ENCODE results near the gene MYLIP. TPM values are rescaled to one million over a fixed set of nuclear protein-coding genes. Genes with fewer than 3 reads are reported as not detected.

Gene MYLIP
- total RNA-seq, 1 donor from 2014 or later, result 13.5 TPM

DNA sequence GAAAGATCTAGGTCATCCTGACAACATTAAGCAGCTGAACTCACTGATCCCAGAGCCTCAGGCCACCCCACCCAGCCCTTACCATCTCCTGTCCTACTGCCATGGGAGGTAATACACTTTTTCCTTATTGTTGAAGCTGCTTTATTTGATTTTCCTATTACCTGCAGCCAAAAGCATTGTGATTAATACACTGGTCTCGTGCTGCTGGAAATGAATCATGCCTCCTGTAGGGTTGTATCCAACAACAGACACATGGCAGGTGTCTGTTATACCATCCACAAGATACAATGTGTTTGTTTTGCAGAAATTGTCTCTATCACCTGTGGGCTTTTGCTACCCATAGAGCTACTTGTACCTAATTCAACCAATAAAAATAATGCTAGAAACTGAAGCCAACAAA is 34.2 kb downstream of the MYLIP start:
- no peaks in the 10 kb centered on the region for H3K27me3 ChIP-seq (ENCODE audit: low read depth)
- no peaks in the 10 kb centered on the region for H3K9me3 ChIP-seq (replicated peaks)
- no peak overlapping the region for H3K4me3 ChIP-seq
- no peak overlapping the region for H3K27ac ChIP-seq (replicated peaks)
- TF ChIP-seq, protein P1, sequence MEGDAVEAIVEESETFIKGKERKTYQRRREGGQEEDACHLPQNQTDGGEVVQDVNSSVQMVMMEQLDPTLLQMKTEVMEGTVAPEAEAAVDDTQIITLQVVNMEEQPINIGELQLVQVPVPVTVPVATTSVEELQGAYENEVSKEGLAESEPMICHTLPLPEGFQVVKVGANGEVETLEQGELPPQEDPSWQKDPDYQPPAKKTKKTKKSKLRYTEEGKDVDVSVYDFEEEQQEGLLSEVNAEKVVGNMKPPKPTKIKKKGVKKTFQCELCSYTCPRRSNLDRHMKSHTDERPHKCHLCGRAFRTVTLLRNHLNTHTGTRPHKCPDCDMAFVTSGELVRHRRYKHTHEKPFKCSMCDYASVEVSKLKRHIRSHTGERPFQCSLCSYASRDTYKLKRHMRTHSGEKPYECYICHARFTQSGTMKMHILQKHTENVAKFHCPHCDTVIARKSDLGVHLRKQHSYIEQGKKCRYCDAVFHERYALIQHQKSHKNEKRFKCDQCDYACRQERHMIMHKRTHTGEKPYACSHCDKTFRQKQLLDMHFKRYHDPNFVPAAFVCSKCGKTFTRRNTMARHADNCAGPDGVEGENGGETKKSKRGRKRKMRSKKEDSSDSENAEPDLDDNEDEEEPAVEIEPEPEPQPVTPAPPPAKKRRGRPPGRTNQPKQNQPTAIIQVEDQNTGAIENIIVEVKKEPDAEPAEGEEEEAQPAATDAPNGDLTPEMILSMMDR (IDR thresholded peaks at IDR 0.05; ENCODE audit: borderline replicate concordance), result no peak
- intact Hi-C loops (cut with micrococcal nuclease), result no loop called here
- no peak for DNase-seq
- no peaks in the 10 kb centered on the region for H3K36me3 ChIP-seq
- peaks cover 2% of the 10 kb centered on the region for H3K4me1 ChIP-seq

DNA sequence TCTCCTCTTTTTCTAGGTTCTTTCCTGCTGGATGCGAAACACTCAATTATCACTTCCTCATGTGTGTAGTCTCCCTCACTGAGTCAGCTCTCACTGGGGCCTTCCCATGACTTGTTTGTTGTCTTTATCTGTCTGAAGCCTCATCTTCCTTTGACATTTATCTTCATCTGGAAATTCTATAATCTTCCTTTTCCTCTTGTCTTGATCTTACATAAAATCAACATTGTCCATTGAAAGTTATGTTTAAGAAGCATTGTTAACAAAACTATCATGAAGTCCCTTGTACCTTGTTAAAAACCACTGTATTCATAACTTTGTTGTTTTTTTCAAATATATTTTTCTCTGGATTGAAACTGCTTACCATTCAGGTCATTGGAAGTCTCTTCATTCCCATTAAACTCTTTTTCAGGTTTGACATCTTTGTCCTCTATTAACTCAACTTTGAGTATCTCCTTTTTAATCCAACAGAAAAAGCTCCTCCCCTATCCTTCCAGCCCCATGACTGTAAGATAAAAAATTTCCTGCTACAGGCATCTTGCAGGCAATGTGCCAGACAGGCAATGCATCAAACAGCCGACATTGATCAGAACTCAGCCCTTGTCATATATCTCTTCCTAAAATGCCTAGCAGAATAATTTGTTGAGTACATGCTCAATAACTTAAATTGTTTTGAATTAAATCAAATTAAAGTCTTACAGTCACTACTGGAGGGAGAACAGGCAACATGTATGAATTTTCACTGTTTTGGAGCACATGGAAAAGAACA is 34.8 kb downstream of the MYLIP start:
- DNase-seq, result no peak
- TF ChIP-seq, protein P1 (IDR thresholded peaks at IDR 0.05; ENCODE audit: borderline replicate concordance), result no peak
- Histone ChIP-seq H3K36me3 (no peaks in the 10 kb centered on the region), H3K27ac (replicated peaks) (no peak overlapping the region), H3K4me1 (no peaks in the 10 kb centered on the region), H3K27me3 (ENCODE audit: low read depth) (no peaks in the 10 kb centered on the region), H3K4me3 (no peak overlapping the region), H3K9me3 (replicated peaks) (no peaks in the 10 kb centered on the region)
- intact Hi-C loops (cut with micrococcal nuclease), result no loop called here

DNA sequence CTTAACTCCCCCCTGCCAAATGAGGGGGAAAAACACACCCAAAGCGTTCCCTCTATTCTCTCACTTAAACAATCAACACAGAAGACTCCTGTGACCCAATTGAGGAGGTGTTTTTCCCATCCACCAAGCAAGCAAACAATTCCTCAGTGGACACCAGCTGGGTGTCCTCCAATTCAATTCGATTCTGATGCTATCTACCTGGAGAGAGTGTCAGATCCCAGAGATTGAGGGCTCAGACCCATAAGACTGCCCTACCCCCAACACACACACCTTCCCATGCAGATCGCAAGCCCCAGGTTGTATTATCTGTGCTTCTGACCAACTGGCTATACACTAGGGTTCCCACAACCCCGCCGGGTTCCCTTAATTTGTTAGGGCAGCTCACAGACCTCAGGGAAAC is 36.8 kb downstream of the MYLIP start:
- H3K9me3 ChIP-seq (replicated peaks), result no peaks in the 10 kb centered on the region
- no peaks in the 10 kb centered on the region for H3K4me1 ChIP-seq
- no peak for DNase-seq
- H3K27ac ChIP-seq (replicated peaks), result no peak overlapping the region
- TF ChIP-seq, protein P1 (IDR thresholded peaks at IDR 0.05; ENCODE audit: borderline replicate concordance), result no peak
- no peaks in the 10 kb centered on the region for H3K36me3 ChIP-seq
- intact Hi-C loops (cut with micrococcal nuclease), result no loop called here
- H3K27me3 ChIP-seq (ENCODE audit: low read depth), result no peaks in the 10 kb centered on the region
- H3K4me3 ChIP-seq, result no peak overlapping the region

DNA sequence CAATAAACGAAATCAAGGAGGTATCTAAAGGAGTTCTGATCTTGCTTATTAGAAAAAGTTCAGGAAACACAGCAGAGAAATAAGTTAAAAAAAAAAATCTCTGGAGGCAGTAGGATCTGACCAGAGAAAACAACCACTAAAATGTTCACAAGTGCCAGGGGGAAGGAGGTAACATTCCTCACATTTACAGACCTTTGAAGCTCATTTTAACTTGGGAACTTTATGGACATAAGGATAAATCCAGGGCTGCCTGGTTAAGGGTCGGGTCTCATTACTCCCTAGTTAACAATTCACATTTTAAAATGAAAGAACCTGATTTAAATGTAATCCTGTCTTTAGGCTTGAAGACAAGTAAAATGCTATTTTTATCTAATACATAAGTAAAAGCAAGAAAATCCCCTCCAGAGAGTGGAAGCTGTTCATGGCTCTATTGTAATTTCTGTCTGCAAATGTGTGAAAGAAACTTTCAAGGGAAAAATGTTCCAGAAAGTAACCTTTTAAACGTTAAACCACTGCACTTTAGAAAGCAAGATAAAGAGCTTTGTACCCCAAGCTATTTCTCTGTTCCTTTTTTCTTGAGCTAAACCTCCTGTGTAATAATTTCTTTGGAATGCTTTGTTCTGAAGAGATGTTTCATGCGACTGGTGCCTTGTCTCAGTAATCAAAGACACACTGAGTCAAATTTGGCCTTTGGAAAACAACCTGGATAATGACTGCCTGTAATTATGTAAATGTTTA is 38.2 kb downstream of the MYLIP start:
- Histone ChIP-seq H3K9me3 (replicated peaks) (no peaks in the 10 kb centered on the region), H3K27me3 (ENCODE audit: low read depth) (no peaks in the 10 kb centered on the region), H3K27ac (replicated peaks) (no peak overlapping the region), H3K36me3 (no peaks in the 10 kb centered on the region), H3K4me1 (no peaks in the 10 kb centered on the region), H3K4me3 (no peak overlapping the region)
- intact Hi-C loops (cut with micrococcal nuclease), result no loop called here
- no peak for DNase-seq
- TF ChIP-seq, protein P1 (IDR thresholded peaks at IDR 0.05; ENCODE audit: borderline replicate concordance), result no peak

DNA sequence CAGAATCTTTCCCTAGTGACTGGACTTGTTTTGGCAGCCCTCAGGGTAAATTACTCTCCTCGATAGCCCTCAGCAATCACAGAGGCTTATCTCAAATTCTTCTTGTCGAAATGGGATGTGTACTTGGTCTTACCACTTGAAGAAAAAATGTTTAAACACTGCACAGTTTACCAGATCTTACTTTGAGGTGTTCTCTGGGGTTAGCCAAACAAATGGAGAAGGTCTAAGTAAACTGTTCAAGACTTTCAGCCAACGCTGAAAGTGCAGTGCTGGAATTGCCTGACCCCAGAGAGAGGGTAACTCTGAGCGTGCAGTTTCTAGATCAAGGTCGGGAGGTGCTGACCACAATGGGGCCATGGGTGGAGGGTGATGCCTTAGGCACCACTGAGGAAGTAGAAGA is 39.2 kb downstream of the MYLIP start:
- no peak for DNase-seq
- H3K27ac ChIP-seq (replicated peaks), result no peak overlapping the region
- intact Hi-C loops (cut with micrococcal nuclease), result no loop called here

More for the DNA sequence above, 39.2 kb downstream of the MYLIP start:
- TF ChIP-seq, protein P1 (IDR thresholded peaks at IDR 0.05; ENCODE audit: borderline replicate concordance), result no peak
- no peaks in the 10 kb centered on the region for H3K4me1 ChIP-seq
- H3K9me3 ChIP-seq (replicated peaks), result no peaks in the 10 kb centered on the region
- no peak overlapping the region for H3K4me3 ChIP-seq
- H3K36me3 ChIP-seq, result no peaks in the 10 kb centered on the region
- no peaks in the 10 kb centered on the region for H3K27me3 ChIP-seq (ENCODE audit: low read depth)
